Daoy (cell line): ENCODE measurements around the gene ZNF792. TPM values are rescaled to one million over a fixed set of nuclear protein-coding genes. Genes with fewer than 3 reads are reported as not detected.
"Not testable (repeated sequence)": the region's sequence is repeated elsewhere in the genome, so short reads cannot be mapped to it uniquely, and the experiment has no call there.

Experiments
- DNase-seq: peaks from one replicate; pipeline ENCODE4 v3.0.0-alpha.2; 2015; ENCODE audit warnings: low read depth
- total RNA-seq: library from RNA; depleted of rRNA; stranded (reverse); fragments of >200 nt; shearing (Covaris generic); gene quantifications from 2 replicates; pipeline ENCODE4 v1.2.3, GENCODE V29; 2014

ZNF792 gene
- total RNA-seq, 1 experiment from 2014 or later, result 1.9 TPM

- no peak for DNase-seq
These were observed 34.9 kb upstream of the ZNF792 start for GRCh38 chr19:34998777-34999497.

GRCh38 chr19:34998224-34998623 lies 34.2 kb upstream of the ZNF792 start:
- DNase-seq, result not testable (repeated sequence)

GRCh38 chr19:34997071-34997617 lies 33.1 kb upstream of the ZNF792 start:
- DNase-seq, result no peak

- DNase-seq, result no peak
These were observed 31.5 kb upstream of the ZNF792 start for GRCh38 chr19:34995551-34995950.

- peak; percentile 43 for DNase-seq
These were observed 30.9 kb upstream of the ZNF792 start for GRCh38 chr19:34994643-34995541.

GRCh38 chr19:34994286-34994642 lies 30.2 kb upstream of the ZNF792 start:
- DNase-seq, result no peak

GRCh38 chr19:34992582-34992981 lies 28.6 kb upstream of the ZNF792 start:
- not testable (repeated sequence) for DNase-seq

GRCh38 chr19:34991542-34992333 lies 27.7 kb upstream of the ZNF792 start:
- no peak for DNase-seq

- DNase-seq, result no peak
These were observed 26.7 kb upstream of the ZNF792 start for GRCh38 chr19:34990578-34991192.

GRCh38 chr19:34989298-34989697 lies 25.3 kb upstream of the ZNF792 start:
- DNase-seq, result no peak

GRCh38 chr19:34988119-34988518 lies 24.1 kb upstream of the ZNF792 start:
- DNase-seq, result no peak

GRCh38 chr19:34985249-34986022 lies 21.4 kb upstream of the ZNF792 start:
- DNase-seq, result no peak

- DNase-seq, result no peak
These were observed 20.3 kb upstream of the ZNF792 start for GRCh38 chr19:34984287-34984686.

- DNase-seq, result no peak
These were observed 19.8 kb upstream of the ZNF792 start for GRCh38 chr19:34983786-34984185.

GRCh38 chr19:34982275-34982674 lies 18.2 kb upstream of the ZNF792 start:
- no peak for DNase-seq

- no peak for DNase-seq
These were observed 16.0 kb upstream of the ZNF792 start for GRCh38 chr19:34979819-34980640.

- DNase-seq, result no peak
These were observed 12.6 kb upstream of the ZNF792 start for GRCh38 chr19:34976611-34977010.

- DNase-seq, result no peak
These were observed 11.0 kb upstream of the ZNF792 start for GRCh38 chr19:34975056-34975455.

- DNase-seq, result no peak
These were observed 10.6 kb upstream of the ZNF792 start for GRCh38 chr19:34974646-34975045.
